Measurements from ENCODE around the gene RGS19.

The RGS19 gene

DNA sequence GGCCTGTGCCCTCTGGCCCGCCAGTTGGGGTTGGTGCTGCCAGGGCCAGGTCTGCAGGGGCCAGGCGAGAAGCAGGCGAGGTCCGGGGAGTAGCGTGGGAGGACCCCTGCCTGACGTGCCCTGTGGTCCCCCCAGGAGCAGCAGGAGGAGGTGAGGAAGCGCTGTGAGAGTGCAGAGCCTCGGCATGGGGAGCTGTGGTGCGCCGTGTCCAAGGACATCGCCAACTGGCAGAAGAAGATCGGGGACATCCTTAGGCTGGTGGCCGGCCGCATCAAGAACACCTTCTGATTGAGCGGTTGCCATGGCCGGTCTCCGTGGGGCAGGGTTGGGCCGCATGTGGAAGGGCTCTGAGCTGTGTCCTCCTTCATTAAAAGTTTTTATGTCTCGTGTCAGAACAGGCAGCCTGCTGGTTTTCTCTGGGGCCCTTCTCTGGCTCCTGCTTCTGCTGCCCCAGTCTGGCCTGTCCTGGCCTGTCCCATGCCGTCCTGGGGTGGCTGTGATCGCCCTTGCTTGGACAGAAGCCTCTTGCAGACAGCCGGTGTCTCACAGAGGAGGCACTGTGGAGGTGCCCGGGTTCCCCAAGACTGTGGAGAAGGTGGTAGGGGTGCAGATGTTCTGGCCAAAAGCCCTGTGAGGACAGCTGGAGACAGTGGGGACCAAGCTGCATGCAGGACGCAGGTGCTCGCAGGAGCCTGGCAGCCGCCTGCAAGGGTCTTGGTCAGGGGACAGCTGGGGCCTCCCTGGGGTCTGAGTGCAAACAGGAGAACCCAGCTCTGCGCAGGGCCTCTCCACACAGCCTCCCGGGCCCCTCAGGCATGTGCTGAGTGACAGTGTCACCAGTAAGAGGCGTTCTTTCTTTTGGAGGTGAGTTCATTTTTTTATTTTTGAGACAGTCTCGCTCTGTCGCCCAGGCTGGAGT is 46.4 kb downstream of the RGS19 start:
- no peak for DNase-seq

DNA sequence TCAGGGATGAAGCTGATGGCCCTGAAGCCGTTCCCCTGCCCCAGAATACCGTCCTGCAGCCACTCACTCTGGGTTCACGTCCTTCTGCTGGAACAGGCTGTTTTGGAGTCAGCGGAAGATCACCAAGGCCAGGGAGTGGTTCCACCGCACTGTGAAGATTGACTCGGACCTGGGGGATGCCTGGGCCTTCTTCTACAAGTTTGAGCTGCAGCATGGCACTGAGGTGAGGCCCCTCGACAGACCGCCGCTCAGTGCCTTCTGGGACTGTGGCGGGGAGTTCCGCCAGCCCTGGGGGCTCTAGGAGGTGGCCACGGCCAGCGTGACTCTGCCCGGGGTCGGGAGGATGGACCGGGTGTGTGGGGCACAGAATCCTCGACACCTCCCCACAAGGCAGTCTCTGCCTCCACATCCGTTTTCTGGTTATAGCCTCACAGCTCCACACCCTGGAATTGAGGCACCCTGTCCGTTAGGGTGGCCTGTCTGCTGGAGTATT is 47.5 kb downstream of the RGS19 start:
- DNase-seq, result no peak

DNA sequence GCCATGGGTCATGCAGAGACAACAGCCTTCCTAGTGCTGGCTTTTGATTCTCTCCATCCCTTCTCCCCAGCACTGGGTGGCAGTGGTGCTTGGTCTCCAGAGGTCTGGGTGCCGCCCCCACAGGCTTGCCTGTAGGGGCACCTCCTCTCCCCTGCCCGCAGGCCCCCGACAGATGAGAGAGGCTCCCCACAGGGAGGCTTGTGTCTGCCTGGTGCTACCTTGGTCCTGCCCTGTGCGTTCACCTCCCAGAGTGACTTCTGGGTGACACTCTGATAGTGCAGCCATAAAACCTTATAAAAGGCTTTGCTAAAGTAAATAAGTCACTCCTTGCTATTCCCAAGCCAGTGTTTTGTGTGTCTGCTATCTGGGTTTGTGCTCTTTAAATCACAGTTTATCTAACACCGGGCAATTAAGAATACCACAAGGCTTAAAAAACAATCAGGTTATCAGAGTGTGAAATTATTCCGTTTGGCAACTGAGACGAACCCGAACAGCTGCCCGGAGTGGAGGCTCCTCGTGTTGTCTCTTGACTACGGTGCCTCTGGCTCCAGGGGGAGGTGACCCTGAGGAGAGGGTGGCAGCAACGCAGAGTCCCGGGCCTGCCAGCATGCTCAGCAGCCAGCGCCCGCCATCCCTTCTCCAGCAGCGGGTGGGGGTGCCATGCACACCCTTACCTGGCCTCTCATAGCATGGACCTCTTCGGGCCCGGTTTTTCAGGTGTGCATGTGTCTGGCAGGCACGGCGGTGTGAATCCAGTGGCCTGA is 48.8 kb downstream of the RGS19 start:
- DNase-seq, result no peak

DNA sequence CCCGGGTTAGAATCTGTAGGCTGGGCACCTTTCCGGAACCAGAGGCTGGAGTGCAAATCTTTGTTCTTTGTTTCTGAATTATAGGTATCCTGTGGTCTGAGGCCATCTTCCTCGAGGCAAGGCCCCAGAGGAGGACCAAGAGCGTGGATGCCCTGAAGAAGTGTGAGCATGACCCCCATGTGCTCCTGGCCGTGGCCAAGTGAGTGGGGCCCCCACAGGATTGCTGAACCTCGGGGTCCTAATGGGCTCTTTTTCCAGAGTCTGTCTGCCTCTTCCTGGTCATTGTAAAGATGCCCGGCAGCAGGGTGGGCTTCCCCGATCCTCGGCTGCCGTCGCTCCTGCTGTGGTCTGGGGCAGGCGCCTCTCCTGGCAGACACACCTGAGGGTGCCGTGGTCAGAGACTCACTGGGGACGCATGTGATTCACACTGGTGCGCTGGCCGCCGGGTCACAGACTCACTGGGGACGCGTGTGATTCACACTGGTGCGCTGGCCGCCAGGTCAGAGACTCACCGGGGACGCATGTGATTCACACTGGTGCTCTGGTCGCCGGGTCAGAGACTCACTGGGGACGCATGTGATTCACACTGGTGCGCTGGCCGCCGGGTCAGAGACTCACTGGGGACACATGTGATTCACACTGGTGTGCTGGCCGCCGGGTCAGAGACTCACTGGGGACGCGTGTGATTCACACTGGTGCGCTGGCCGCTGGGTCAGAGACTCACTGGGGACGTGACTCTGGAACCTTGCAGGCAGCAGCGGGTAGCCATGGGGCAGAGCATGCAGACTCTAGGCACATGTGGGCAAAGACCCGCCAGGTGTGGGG is 49.8 kb downstream of the RGS19 start:
- no peak for DNase-seq

DNA sequence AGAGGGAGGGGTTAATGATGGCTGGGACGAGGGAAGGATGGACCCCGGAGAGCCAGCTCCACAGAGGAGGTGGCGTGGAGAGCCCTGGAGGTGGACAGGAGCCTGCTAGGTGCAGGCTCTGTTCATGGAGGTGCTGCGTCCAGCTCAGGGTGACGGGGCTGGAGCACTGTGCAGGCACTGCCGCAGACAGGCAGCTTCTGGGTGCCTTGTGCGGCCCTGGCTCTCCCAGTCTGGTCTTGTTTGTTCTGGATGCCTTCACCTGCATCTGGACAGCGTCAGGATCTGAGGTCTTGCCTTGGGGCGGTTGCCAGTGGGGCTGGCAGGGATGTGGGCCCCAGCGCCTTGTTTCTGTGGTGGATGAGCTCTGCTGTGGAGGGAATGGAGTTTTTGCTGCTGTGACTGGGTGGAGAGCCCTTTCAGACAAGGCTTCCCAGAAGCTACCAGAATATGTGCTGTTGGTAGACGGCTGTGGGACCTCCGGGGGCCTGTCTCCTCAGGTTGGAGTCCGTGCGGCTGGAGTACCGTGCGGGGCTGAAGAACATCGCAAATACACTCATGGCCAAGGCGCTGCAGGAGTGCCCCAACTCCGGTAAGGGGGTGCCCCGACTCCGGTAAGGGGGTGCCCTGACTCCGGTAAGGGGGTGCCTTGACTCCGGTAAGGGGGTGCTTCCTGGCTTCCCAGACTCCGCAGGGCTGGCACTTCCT is 51.2 kb downstream of the RGS19 start:
- no peak for DNase-seq

DNA sequence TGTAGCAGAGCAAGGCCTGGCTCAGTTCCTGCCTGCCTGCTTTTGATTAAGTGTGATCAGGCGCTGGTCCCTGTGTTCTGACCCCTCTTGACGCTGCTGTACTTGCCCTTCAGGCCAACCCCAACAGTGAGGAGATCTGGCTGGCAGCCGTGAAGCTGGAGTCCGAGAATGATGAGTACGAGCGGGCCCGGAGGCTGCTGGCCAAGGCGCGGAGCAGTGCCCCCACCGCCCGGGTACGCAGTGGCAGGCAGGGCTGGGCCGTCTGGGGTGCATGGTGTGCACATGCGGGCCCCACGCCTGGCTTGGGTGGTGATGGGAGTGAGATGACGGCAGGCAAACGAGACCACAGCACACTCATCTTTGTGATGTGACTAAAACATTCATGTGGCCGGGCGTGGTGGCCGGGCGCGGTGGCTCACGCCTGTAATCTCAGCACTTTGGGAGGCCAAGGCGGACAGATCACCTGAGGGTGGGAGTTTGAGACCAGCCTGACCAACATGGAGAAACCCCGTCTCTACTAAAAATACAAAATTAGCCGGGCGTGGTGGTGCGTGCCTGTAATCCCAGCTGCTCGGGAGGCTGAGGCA is 53.4 kb downstream of the RGS19 start:
- no peak for DNase-seq

DNA sequence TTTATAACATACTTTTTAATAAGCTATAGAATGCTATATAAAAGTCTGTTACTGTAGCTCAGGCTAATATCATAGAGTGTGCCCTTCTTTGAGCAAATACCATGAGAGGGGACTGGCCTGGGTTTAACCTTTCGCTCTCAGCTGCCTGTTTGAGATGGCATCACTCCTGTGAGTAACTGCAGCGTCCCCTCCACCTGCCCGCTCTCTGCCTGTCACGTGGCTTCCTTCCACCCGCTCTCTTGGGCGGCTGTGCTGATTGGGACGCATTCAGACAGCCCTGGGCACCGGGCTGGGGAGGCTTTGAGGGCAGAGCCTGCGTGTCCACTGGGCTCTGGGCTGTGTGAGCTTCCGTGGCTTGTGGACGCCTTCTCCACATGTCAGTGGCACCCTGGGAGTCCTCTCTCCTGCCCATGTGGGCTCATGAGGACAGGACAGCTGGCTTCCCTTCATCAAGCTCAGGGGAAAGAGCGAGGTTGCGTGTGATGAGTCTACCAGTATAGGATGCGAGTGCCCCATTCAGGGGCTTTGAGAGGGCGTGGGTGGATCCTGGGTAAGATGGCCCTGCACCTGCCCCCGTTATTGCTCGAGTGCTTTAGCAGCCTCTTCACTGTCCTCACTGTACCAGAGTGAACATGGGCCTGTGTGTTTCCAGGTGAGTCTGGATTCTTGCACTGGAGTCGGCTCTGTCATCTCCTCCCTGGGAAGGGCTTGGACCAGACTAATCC is 54.1 kb downstream of the RGS19 start:
- DNase-seq, result no peak

DNA sequence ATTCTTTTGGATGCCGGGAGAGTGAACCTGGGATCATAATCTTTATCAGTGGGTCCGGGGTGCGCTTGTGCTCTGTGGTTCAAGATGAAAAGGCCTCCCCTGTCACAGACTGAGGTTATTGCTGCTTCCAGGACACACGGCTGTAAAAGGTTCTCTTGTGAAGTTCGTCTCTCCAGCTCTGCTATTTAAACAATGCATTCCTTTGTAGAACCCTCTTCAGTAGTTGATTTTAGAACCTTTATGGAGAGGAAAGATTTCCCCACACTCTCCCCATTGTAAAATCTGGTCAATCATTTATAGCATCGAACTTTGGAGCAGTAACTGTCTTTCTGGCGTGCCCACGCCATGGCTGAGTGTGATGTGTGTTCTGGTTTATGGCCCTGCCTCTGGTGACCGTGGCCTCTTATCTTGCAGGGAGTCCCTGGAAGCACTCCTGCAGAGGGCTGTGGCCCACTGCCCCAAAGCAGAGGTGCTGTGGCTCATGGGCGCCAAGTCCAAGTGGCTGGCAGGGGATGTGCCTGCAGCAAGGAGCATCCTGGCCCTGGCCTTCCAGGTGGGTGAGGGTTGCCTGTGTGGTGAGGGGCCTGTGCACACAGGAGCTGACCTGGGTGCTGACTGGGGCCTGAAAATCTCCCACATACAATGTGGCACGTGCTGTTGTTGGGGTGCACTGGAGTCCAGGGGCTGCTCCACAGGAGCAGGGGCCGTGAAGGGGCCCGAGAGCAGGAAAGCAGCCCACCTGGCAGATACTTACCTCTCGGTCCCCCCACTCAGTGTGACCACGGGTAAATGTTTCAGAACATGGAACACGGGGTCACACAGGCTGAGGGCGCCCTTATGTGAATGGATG is 55.0 kb downstream of the RGS19 start:
- no peak for DNase-seq

DNA sequence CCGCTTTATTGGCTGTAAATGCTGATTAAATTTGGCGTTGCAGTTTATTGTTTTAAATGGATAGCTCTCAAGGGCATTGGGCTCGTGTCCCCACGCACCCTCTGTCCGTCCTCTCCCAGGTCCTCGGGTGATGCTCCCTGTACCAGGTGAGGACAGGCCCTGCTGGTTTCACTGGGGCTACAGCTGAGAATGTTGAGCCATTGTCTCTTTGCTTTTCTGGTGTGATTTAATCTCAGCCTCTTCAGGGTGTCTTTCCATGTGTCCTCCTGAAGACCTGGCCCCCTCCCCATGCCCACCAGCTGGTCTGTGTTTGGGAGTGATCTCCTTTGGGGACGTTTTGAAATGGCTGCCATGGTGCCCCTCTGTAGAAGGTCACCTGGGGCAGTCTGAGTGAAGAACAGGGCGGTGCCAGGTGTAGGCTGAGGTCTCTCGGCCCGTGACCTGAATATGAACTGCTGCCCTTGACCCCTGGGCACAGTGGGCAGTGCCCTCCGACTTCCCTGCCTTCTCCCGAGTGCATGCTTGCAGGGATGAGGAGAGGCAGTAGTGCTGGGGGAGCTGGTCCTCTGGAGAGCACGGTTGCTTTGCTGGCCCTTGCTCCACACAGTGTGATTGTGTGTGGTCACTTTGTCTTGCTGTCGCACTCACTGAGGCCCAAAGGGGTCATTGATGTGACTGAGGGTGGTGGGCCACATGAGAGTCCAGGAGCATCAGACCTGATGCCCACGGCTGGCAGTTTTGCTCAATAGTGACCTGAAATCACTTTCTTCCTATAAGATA is 55.8 kb downstream of the RGS19 start:
- DNase-seq, result no peak
